GM15510 (cell line): Measurements from ENCODE around the gene NELFB.

Experiments used
- POLR2A ChIP-seq: IDR thresholded peaks from 3 replicates; pipeline ENCODE4 v1.6.1; 2011; ENCODE audit warnings: borderline replicate concordance; ENCODE audit not compliant: insufficient read length; ENCODE audit errors: extremely low read depth

NELFB gene

DNA sequence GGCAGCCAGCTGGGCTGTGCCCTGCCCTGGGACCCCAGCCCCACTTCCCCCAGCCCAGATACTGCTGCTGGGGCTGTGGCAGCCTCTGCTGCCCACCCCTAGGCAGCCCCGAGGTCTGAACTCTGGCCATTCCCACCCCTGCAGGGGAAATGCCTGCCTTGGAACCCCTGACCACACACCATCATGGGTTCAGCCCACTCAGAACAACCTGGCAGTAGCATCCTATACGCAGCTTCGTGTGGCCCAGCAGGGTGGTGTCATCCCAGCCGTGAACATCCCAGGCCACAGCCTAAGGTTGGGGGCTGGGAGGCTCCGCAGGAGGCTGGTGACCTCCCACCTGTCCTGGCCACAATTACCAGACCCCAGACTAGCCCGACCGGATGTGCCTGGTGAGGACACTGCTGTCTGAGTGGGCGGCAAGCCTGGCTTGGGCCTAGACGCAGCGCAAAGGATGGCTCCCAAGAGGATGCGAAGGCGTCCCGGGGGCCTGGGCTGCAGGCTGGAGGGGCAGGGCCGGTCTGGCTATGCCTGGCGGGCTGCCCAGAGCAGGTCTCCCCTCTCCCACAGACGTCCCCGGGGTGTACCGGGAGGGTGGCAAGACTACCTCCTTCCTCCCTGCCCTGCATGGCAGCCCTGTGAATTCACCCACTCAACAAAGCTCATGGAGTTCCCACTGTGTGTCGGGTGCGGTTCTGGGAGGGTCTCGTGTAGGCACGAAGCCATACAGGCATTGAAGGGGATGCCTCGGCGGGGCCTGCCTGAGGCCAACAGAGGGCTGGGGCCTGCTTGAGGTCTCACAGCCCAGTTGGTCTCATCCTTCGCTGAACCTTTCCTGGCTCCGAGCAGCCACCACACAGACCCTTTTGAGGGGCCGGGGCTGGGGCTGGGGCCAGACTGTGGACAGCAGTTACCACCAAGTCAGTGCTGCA, 25.9 kb upstream of the NELFB start:
- TF ChIP-seq POLR2A: no peak

DNA sequence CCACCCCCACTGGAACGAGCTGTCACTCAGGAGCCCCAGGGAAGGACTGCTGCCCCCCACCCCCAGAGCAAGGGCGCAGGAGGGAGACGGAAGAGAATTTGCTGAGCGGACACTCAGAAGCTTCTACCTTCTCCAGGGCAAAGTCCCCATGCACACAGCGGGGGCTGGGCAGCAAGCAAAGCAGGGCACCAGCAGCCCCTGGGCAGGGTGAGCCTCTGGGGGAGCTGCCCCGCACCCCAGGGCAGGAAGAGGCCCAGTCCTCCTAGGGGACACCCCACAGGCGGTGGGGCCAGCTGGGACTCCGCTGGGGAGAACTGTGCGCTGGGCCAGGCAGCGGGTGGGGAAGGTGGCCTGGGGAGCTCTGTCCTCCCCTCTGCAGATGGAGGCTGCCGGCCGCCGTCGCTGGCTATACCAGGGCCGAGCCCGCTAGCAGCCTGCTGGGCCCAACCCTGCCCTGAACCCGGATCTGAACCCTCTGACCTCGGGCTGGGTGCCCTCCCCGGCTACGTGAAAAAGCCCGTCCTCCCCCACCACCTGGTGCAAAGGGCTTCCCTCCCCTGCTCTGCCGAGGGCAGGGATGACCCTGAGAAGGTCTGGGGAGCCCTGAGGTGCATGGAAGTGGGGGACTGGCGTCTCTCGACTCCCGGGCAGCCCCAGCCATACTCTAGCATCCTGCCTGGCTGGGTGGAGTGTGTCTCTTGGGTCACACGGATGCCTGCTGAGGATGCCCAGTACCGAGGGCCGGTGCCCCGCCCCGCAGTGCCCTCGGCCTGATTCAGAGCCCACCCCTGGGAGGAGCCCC, 25.0 kb upstream of the NELFB start:
- TF ChIP-seq POLR2A: no peak

DNA sequence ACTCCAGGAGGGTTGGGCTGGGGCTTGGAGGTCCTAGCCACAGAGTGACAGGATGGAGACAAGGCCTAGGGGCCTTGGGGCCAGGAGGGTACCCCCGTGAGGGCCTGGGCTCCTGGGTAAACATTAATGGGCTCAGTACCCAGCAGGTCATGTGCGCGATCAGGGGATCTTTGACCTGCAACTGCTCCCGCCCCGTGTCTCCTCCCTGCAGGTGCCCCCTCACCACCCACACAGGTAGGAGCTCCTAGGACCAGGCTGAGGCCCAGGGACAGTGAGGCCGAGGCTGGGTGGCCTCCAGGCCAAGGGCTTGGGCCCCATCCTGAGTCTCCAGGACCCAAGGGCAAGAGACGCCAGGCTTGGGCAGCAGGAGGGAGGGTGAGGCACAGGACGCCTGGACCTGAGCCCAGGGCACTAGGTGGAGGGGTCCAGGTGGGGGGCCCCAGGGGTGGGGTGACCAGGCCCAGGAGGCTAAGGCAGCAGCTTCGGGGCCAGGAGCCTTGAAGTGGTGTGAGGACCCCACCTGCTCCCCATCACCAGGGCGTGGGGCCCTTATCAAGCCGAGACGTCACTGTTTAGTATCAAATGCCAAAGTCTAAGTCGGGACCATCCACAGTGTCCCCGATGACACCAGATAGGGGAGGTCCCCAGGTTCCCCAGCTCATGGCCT, 24.3 kb upstream of the NELFB start, which contains the start of gene SLC34A3:
TSS of gene SLC34A3 (plus strand) at position 197 of the 667 bp plus-strand sequence. CDS start 802 bp downstream, outside the sequence.
- TF ChIP-seq POLR2A: no peak

DNA sequence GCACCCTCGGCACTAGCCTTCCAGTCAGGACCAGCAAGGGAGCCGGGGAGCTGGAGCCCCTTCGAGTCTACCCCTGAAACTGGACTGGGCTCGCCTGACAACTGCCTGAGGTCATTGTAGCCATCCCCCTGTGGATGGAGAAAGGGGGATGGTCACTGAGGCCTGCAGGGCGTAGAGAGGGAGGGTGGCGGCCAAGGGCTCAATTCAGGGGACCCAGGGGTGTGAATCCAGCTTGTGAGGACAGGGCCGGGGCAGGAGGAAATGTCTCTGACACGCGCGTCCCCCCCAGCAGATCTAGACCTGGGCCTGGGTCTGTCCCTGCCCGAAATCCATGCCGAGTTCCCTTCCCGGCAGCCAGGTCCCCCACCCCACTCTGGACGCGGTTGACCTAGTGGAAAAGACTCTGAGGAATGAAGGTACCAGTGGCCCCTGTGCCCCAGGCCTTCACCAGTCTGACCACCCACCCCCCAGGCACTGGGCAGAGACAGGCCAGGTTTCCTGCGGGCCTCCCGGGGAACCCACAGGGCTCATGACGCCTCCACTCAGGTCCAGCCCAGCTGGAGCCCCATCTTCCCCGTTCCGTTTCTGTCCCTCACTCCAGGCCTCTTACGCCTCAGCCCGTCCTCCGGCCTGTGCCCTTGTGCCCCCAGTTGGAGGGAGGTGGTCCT, 23.6 kb upstream of the NELFB start:
- no peak for TF ChIP-seq POLR2A

DNA sequence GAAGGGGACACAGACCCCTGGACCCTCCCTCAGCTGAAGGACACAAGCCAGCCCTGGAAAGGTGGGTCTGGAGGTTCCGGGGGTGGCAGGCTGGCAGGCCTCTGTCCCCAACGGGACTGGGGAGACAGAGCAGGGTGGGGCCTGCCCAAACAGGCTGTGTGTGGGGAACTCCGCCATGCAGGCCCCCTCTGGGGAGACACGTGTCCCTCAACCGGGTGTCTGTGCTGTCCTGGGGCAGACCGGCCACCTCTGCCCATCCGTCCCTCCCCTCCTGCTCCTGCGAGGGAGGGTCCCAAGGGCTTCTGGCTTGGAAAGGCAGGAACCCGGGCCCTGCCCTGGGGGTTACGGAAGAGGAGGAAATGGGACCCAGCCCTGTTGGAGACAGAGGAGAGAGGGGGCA, 23.0 kb upstream of the NELFB start:
- TF ChIP-seq POLR2A: no peak

DNA sequence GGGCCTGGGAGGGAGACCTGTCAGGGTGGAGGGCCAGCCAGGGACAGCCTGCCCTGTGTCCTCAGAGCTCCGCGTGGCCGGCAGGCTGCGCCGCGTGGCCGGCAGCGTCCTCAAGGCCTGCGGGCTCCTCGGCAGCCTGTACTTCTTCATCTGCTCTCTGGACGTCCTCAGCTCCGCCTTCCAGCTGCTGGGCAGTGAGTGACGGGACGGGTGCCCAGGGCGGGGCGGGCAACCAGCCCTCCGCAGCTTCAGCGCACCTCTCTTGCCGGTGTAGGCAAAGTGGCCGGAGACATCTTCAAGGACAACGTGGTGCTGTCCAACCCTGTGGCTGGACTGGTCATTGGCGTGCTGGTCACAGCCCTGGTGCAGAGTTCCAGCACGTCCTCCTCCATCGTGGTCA, 22.6 kb upstream of the NELFB start:
- TF ChIP-seq POLR2A: no peak

DNA sequence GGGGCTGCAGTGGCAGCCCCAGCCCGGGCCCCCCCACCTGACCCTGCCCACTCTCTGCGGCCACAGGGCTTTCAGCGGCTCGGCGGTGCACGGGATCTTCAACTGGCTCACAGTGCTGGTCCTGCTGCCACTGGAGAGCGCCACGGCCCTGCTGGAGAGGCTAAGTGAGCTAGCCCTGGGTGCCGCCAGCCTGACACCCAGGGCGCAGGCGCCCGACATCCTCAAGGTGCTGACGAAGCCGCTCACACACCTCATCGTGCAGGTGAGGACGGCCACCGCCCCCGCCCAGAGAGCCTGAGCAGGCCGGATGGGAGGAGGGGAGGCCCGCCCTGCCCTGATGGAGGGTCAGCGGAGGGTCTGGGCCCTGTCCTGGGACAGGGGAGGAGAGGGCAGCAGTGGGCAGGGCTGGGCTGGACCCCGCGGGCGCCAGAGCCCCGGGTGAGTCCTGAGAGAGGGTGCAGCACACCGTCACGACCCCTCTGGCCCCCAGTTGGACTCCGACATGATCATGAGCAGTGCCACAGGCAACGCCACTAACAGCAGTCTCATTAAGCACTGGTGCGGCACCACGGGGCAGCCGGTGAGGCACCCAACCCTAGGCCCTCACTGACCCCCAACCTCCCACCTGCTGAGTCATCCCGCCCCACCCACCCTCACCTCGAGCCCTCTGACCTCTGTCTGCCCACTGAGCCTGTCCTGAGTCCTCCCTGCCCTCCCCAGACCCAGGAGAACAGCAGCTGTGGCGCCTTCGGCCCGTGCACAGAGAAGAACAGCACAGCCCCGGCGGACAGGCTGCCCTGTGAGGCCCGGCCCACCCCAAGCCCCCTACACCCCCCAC, 21.8 kb upstream of the NELFB start:
- TF ChIP-seq POLR2A: no peak

DNA sequence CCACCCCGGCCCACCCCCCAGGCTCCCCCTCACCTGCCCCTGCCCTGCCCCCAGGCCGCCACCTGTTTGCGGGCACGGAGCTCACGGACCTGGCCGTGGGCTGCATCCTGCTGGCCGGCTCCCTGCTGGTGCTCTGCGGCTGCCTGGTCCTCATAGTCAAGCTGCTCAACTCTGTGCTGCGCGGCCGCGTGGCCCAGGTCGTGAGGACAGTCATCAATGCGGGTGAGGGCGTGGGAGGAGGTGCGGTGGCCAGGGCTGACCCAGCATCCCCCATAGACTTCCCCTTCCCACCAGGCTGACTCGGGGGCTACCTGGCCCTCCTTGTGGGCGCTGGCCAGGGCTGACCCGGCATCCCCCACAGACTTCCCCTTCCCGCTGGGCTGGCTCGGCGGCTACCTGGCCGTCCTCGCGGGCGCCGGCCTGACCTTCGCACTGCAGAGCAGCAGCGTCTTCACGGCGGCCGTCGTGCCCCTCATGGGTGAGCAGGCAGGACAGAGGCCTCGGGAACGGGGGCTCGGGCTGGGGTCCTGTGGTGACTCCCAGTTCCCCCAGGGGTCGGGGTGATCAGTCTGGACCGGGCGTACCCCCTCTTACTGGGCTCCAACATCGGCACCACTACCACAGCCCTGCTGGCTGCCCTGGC, 21.0 kb upstream of the NELFB start:
- no peak for TF ChIP-seq POLR2A

DNA sequence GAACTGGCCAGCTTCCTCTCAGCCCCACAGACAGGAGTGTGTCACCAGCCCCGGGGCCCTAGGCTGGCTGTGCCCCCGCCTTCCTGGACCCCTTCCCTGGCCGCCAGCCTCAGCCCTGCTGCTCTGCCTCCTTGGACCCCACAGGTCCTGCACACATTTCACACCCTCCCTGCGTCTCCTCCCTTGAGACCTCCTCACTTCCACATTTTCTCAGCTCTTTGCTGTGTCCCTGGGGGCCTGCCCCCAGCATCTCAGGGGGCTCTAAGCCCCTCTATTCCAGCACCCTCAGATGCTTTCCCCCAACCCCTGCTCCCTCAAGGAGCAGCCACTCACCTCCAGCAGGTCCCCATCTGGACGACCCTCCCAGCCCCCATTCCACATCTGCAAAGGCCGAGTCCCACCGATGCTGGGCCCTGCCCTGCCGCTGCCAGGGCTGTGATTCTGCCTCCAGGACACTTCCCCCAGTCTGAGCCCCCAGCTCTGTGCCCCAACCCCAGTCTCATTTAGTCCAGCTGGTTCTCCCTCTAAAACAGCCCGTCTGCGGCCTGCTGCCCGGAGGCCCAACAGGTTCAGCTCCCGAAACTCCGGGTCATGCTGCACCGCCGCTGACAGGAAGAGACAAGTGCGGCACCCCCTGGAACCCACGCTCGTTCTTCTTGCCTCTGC, 20.2 kb upstream of the NELFB start:
- TF ChIP-seq POLR2A: no peak

DNA sequence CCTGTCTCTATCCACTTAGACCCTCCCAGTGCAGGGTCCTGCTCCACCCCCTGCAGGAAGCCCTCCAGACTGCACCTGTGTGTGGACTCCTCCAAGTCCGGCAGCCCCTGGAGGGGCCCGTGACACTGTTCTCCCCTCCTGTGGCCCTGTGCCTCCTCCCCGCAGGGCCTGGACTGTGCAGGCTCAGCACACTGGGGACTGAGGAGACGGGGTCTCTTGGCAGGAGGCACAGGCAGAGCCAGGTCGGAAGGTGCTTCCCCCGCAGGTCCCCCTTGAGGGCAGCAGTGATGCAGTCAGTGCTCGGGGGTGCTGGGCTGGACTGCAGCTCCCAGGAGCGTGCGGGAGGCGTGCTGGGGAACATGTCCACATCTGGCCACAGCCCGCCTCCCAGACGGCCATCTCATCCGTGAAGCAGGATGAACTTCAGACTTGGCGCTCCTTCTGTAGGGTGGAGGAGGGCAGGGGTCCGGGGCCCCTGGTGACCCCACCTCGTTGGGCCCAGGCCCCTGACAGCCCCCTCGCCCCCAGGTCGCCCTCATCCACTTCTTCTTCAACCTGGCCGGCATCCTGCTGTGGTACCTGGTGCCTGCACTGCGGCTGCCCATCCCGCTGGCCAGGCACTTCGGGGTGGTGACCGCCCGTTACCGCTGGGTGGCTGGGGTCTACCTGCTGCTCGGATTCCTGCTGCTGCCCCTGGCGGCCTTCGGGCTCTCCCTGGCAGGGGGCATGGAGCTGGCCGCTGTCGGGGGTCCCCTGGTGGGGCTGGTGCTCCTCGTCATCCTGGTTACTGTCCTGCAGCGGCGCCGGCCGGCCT, 19.5 kb upstream of the NELFB start:
- TF ChIP-seq POLR2A: no peak

DNA sequence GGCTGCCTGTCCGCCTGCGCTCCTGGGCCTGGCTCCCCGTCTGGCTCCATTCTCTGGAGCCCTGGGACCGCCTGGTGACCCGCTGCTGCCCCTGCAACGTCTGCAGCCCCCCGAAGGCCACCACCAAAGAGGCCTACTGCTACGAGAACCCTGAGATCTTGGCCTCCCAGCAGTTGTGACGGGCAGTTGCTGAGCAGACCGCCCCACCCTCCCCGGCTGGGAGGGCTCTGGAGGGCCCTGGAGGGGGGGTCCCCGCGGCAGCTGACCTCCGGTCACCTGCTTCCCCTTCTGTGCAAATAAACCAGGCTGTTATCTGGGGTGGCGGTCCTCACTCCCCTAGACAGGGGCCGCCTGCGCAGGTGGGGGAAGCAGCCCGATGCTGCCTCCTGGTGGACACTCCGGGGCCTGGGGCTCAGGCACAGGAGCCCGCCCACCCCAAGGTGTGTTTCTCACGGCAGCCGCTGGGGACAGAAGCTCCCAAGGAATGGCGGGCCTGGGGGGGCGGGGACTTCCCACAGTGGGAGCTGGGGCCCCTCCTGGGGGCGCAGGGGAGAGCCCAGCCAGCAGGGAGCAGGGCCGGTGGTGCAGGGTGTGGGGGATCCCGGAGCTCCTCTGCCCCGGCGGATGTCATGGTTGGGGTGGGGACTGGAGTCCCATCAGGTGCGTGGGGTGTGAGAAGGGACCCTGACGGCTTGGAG, 18.7 kb upstream of the NELFB start:
- peak; percentile 26 for TF ChIP-seq POLR2A
